ENCODE measurements around the gene SERINC5. TPM values are rescaled to one million over a fixed set of nuclear protein-coding genes. Genes with fewer than 3 reads are reported as not detected.
A peak's percentile ranks its signal among the peaks of the same experiment; 100 is the strongest.
"Not testable (repeated sequence)": the region's sequence is repeated elsewhere in the genome, so short reads cannot be mapped to it uniquely, and the experiment has no call there.

Gene SERINC5
- total RNA-seq, 4 donors from 2014 or later: 9.5 to 54.5 (median 22.4) TPM

DNA sequence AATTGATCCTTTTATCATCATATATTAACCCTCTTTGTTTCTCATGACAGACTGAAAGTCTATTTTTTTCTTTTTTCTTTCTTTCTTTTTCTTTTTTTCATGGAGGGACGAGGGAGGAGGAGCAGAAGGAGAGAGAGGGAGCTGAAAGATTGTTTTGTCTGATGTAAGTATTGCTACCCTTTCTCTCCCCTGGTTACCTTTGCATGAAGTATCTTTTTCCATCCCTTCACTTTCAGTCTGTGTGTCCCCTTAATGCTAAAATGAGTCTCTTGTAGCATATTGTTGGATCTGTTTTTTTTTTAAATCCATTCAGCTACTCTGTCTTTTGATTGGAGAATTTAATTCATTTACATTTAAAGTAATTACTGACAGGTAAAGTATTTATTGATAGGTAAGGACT lies 27.5 kb upstream of the SERINC5 start:
- intact Hi-C loops (cut with DNase I; ENCODE audit: low total_unique reads): no loop called here
- no peak for DNase-seq
- TF ChIP-seq POLR2A (IDR thresholded peaks at IDR 0.05): no peak
- TF ChIP-seq, protein P1, sequence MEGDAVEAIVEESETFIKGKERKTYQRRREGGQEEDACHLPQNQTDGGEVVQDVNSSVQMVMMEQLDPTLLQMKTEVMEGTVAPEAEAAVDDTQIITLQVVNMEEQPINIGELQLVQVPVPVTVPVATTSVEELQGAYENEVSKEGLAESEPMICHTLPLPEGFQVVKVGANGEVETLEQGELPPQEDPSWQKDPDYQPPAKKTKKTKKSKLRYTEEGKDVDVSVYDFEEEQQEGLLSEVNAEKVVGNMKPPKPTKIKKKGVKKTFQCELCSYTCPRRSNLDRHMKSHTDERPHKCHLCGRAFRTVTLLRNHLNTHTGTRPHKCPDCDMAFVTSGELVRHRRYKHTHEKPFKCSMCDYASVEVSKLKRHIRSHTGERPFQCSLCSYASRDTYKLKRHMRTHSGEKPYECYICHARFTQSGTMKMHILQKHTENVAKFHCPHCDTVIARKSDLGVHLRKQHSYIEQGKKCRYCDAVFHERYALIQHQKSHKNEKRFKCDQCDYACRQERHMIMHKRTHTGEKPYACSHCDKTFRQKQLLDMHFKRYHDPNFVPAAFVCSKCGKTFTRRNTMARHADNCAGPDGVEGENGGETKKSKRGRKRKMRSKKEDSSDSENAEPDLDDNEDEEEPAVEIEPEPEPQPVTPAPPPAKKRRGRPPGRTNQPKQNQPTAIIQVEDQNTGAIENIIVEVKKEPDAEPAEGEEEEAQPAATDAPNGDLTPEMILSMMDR (IDR thresholded peaks at IDR 0.05): no peak

GRCh38 chr5:80282054-80282453 lies 26.2 kb upstream of the SERINC5 start:
- no peaks in the 10 kb centered on the region for H3K4me1 ChIP-seq
- H3K4me3 ChIP-seq: no peak overlapping the region
- H3K27me3 ChIP-seq: no peaks in the 10 kb centered on the region
- no peaks in the 10 kb centered on the region for H3K36me3 ChIP-seq
- TF ChIP-seq POLR2A (IDR thresholded peaks at IDR 0.05): no peak
- TF ChIP-seq, protein P1 (IDR thresholded peaks at IDR 0.05): no peak
- H3K9me3 ChIP-seq: no peaks in the 10 kb centered on the region
- DNase-seq: no peak
- H3K27ac ChIP-seq: no peak overlapping the region
- intact Hi-C loops (cut with DNase I; ENCODE audit: low total_unique reads): no loop called here

More for the DNA sequence above, 27.5 kb upstream of the SERINC5 start:
- Histone ChIP-seq H3K9me3 (no peaks in the 10 kb centered on the region), H3K27ac (no peak overlapping the region), H3K27me3 (no peaks in the 10 kb centered on the region), H3K4me3 (no peak overlapping the region), H3K4me1 (no peaks in the 10 kb centered on the region), H3K36me3 (no peaks in the 10 kb centered on the region)

- Histone ChIP-seq H3K27ac (no peak overlapping the region), H3K36me3 (no peaks in the 10 kb centered on the region), H3K27me3 (no peaks in the 10 kb centered on the region), H3K9me3 (no peaks in the 10 kb centered on the region), H3K4me1 (no peaks in the 10 kb centered on the region), H3K4me3 (no peak overlapping the region)
- DNase-seq: no peak
- TF ChIP-seq, protein P1 (IDR thresholded peaks at IDR 0.05): no peak
- TF ChIP-seq POLR2A (IDR thresholded peaks at IDR 0.05): no peak
- intact Hi-C loops (cut with DNase I; ENCODE audit: low total_unique reads): no loop called here
Measured at GRCh38 chr5:80277191-80277590, 21.3 kb upstream of the SERINC5 start.

GRCh38 chr5:80276186-80276585 lies 20.3 kb upstream of the SERINC5 start:
- no peaks in the 10 kb centered on the region for H3K36me3 ChIP-seq
- H3K9me3 ChIP-seq: no peaks in the 10 kb centered on the region
- H3K4me3 ChIP-seq: no peak overlapping the region
- TF ChIP-seq POLR2A (IDR thresholded peaks at IDR 0.05): no peak
- no peaks in the 10 kb centered on the region for H3K4me1 ChIP-seq
- DNase-seq: no peak
- H3K27me3 ChIP-seq: no peaks in the 10 kb centered on the region
- intact Hi-C loops (cut with DNase I; ENCODE audit: low total_unique reads): no loop called here
- peak overlapping the region in 1 of 2 donors; percentile 41 for H3K27ac ChIP-seq

DNA sequence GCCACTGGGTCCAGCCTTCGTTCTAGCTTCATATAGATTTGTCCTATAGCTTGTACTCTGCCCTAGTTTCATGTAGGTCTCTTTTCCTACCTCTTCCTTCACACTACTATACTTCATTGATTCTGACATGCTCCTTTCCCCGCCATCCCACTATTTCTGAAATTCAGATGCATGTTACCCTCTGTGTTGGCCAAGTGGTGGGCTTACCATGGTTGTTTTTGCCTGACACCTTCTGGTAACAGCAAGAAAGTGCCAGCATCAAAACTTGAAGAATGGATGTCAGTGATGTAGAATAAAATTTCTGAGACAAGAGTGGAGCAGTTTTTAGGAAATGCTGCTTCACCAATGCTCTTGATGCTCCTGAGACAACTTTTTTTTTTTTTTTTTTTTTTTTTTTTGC lies 19.5 kb upstream of the SERINC5 start:
- Histone ChIP-seq H3K27ac (no peak overlapping the region), H3K4me1 (no peaks in the 10 kb centered on the region), H3K27me3 (no peaks in the 10 kb centered on the region), H3K4me3 (no peak overlapping the region), H3K9me3 (no peaks in the 10 kb centered on the region), H3K36me3 (no peaks in the 10 kb centered on the region)
- DNase-seq: no peak
- TF ChIP-seq, protein P1 (IDR thresholded peaks at IDR 0.05): peak; percentile 18 to 50 (median 43)
- TF ChIP-seq POLR2A (IDR thresholded peaks at IDR 0.05): no peak
- intact Hi-C loops (cut with DNase I; ENCODE audit: low total_unique reads): no loop called here

DNA sequence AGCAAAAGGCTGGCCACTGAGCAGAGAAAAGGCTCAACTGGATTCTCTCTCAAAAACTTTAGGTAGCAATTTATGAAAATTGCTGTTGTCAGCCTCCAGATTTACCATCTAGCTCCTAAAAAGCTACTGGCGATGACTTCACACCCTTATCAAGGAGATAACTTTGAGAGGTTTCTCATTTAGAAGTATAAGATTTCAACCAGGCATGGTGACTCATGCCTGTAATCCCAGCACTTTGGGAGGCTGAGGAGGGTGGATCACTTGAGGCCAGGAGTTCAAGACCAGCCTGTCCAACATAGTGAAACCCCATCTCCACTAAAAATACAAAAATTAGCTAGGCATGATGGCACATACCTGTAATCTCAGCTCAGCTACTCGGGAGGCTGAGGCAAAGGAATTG lies 14.7 kb upstream of the SERINC5 start:
- DNase-seq; intact Hi-C loops (cut with DNase I; ENCODE audit: low total_unique reads); H3K36me3 ChIP-seq; H3K4me1 ChIP-seq; H3K27me3 ChIP-seq; H3K27ac ChIP-seq; H3K9me3 ChIP-seq; H3K4me3 ChIP-seq: not testable (repeated sequence)
